NCI-H69 (cell line): ENCODE results near the gene COL9A2.

Experiments
- DNase-seq: peaks from one replicate; lab custom pipeline; 2025; lab: John Stamatoyannopoulos, UW

Gene COL9A2

GRCh38 chr1:40303051-40303771, 13.9 kb downstream of the COL9A2 start:
- no peak for DNase-seq

- no peak for DNase-seq
Measured at GRCh38 chr1:40302475-40302874, 14.6 kb downstream of the COL9A2 start.

- no peak for DNase-seq
Measured at GRCh38 chr1:40301541-40302299, 15.4 kb downstream of the COL9A2 start.

DNA sequence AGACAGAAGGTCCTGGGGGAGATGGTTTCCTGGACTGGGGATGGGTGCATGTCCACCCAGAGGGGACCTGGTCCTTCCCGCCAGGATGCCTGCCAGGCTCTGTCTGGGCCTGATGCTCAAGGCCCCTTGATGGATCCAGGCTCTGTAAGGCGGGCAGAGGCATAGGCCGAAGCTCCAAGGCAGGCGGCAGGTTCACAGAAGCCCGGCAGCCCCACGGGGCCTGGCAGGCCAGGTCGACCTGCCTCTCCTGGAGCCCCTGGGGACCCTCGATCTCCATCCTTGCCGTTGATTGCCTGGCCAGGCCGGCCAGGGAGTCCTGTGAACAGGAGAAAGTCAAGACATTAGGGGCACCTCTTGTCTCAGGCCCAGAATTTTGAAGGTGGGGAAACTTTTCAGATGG, 16.0 kb downstream of the COL9A2 start:
- no peak for DNase-seq

DNA sequence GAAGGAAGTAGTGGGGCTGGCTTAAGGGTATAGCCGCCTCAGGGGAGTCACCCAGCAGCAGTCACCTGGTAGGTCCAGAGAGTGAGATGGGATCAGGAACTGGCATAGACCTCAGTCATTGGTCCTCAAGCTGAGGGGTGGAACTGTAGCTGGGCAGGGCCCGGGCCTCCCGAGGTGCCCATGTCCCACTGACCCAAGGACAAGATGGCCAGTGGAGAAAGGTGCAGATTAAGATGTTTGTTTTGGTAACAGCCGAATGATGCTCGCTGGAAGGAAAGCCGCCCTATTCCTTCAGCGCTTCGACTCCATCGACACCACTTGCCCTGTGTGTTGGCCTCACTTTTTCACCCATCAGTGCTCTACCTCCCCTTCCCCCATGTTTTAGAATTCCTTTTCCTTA, 16.4 kb downstream of the COL9A2 start:
- DNase-seq = no peak

GRCh38 chr1:40300249-40300567, 16.9 kb downstream of the COL9A2 start:
- DNase-seq = no peak

- DNase-seq = peak; percentile 41
Measured at GRCh38 chr1:40299366-40300248, 17.5 kb downstream of the COL9A2 start.

GRCh38 chr1:40291293-40291692, 25.8 kb downstream of the COL9A2 start:
- DNase-seq = no peak

- DNase-seq = peak; percentile 23
Measured at GRCh38 chr1:40281853-40282252, 35.2 kb downstream of the COL9A2 start.

DNA sequence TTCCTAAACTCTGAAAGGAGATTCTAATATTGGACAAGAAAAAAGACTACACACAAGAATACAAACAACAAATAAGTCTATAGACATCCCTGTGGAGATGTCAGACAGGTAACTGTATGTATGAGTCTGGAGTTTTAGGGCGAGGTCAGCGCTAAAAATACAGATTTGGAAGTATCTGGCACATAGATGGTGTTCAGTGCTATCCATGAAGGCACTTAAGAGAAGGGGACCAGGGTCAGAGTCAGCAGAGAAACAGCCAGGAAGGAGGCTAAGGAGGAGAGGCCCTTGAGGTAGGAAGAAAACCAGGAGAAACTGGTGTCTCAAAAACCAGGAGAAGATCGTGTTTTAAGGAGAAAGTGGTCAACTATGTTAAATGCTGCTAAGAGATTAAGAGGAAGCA, 41.0 kb downstream of the COL9A2 start:
- DNase-seq = no peak

DNA sequence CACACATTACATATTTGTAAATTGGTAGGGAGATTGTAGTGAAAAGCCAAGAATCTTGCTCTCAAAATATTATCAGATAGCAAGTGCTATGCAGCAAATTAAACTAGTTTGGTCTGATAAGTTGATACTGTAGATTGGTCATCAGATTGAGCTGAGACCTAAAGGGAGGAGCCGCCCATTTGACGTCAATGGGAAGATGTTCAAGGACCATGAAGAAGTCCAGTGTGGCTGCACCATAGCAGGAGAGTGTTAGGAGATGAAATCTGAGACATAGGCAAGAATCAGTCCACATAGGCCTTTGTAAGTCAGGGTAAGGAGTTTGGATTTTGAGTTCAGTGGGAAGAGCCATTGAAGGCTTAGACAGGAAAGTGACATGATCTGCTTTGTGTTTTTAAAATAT, 42.8 kb downstream of the COL9A2 start:
- DNase-seq = no peak

- no peak for DNase-seq
Measured at GRCh38 chr1:40273547-40274166, 43.4 kb downstream of the COL9A2 start.

DNA sequence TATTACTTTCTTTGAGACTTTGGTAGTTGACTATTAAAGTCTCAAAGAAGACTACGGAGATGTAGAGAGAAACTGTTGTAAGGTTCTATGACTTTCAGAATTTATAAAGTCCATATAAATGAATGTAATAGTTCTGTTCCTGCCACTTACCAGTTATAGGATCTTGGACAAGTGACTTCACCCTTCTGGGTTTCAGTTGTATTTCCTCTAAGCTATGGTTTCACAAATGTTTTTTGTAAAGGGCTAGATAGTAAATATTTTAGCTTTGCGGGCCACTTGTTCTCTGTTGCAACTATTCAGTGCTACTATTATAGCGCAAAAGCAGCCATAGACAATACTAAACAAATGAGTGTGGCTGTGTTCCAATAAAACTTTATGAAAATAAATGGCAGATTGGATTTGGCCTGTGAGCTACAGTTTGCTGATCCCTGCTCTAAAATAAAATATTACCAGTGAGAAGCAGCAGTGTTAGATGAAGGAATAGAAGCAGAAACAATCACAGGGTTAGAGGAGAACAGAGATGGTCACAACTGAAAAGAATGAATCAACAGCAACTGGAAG, 44.4 kb downstream of the COL9A2 start:
- DNase-seq = no peak

- no peak for DNase-seq
Measured at GRCh38 chr1:40270152-40270834, 46.8 kb downstream of the COL9A2 start.

GRCh38 chr1:40268211-40268610, 48.9 kb downstream of the COL9A2 start:
- DNase-seq = no peak

GRCh38 chr1:40267767-40268187, 49.3 kb downstream of the COL9A2 start:
- no peak for DNase-seq

GRCh38 chr1:40266786-40267535, 50.1 kb downstream of the COL9A2 start:
- DNase-seq = no peak

DNA sequence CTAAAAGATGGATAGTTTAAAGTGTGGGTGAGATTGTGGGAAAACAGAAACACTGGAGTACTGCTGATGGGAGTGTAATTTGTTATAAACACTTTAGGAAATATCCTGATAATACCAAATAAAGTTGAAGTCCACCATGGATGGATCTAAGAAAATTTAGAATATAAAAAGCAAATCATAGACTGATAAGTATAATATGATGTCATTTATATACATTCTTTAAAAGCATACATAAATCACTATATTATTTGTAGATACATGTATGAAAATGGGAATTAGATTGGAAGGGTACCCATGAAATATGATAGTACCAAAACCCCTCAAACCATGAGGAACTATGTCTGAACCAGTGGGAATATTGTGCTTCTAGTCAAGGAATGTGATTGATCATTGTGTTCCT, 51.2 kb downstream of the COL9A2 start:
- DNase-seq = no peak

- DNase-seq = no peak
Measured at GRCh38 chr1:40265298-40265697, 51.8 kb downstream of the COL9A2 start.

DNA sequence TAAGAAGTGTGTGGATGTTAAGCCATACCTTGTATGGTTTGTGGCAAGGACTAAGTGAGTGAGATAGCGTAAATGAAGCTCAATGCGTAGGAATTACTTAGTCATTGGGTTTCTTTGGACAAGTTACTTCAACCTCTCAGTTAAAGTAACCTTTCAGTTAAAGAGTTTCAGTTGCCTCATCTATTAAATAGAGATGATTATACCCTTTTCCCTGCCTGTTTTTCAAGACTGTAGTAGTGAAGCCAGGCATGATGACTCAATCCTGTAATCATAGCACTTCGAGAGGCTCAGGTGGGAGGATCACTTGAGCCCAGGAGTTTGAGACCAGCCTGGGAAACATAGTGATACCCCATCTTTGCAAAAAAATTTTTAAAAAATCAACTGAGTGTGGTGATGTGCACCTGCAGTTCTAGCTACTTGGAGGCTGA, 52.7 kb downstream of the COL9A2 start:
- DNase-seq = no peak

DNA sequence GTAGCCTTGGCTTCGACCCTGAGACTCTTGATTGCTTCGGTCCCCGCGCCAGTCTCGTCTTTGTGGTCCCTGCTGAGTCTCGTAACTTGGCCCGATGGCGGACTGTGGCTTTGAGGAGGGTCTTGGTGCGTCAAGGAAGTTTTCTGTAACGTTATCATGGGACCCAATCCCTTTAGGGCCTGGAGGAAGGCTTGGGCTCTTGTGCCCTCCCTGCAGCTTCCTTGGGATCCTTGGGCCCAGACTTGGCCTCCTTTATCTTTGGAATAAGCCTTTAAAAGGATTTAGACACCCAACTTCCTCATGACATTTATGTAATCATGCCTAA, 58.7 kb downstream of the COL9A2 start:
- DNase-seq = peak; percentile 35
